ENCODE results near the gene INCENP.

- TF ChIP-seq NFIB (CRISPR knock-in tag; IDR thresholded peaks at IDR 0.05; ENCODE audit: borderline replicate concordance) (no peak), FOXP1 (IDR thresholded peaks at IDR 0.05) (no peak), FOXP1 (CRISPR knock-in tag; IDR thresholded peaks at IDR 0.05) (no peak), CTCF (CRISPR knock-in tag; IDR thresholded peaks at IDR 0.05) (no peak), MXI1 (IDR thresholded peaks at IDR 0.05; ENCODE audit: borderline replicate concordance, low read depth, low read length) (no peak), FOXK1 (CRISPR knock-in tag; IDR thresholded peaks at IDR 0.05; ENCODE audit: borderline replicate concordance, low read depth) (no peak), FOXJ3 (CRISPR knock-in tag; IDR thresholded peaks at IDR 0.05; ENCODE audit: borderline replicate concordance) (no peak), ZBTB1 (CRISPR knock-in tag; IDR thresholded peaks at IDR 0.05; ENCODE audit: borderline replicate concordance) (no peak), KMT2A (CRISPR knock-in tag; IDR thresholded peaks at IDR 0.05) (no peak), RELA (CRISPR knock-in tag; IDR thresholded peaks at IDR 0.05) (no peak), ZNF672 (CRISPR knock-in tag; IDR thresholded peaks at IDR 0.05) (no peak), POLR2A (IDR thresholded peaks at IDR 0.05; ENCODE audit: insufficient read depth in 1 of 2, low read depth in 2 of 2, low read length in 2 of 2) (no peak)
- TF ChIP-seq, protein P1, sequence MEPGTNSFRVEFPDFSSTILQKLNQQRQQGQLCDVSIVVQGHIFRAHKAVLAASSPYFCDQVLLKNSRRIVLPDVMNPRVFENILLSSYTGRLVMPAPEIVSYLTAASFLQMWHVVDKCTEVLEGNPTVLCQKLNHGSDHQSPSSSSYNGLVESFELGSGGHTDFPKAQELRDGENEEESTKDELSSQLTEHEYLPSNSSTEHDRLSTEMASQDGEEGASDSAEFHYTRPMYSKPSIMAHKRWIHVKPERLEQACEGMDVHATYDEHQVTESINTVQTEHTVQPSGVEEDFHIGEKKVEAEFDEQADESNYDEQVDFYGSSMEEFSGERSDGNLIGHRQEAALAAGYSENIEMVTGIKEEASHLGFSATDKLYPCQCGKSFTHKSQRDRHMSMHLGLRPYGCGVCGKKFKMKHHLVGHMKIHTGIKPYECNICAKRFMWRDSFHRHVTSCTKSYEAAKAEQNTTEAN (CRISPR knock-in tag; conservative IDR thresholded peaks at IDR 0.05) = no peak
Observed at GRCh38 chr11:62103141-62103540, 20.7 kb upstream of the INCENP start.

Data from HepG2 (cell line).